ENCODE measurements around the gene MT1A. TPM values are rescaled to one million over a fixed set of nuclear protein-coding genes. Genes with fewer than 3 reads are reported as not detected.
A peak's percentile ranks its signal among the peaks of the same experiment; 100 is the strongest.

MT1A gene
- 1.8 and 2.1 TPM in 2 replicates for total RNA-seq

DNA sequence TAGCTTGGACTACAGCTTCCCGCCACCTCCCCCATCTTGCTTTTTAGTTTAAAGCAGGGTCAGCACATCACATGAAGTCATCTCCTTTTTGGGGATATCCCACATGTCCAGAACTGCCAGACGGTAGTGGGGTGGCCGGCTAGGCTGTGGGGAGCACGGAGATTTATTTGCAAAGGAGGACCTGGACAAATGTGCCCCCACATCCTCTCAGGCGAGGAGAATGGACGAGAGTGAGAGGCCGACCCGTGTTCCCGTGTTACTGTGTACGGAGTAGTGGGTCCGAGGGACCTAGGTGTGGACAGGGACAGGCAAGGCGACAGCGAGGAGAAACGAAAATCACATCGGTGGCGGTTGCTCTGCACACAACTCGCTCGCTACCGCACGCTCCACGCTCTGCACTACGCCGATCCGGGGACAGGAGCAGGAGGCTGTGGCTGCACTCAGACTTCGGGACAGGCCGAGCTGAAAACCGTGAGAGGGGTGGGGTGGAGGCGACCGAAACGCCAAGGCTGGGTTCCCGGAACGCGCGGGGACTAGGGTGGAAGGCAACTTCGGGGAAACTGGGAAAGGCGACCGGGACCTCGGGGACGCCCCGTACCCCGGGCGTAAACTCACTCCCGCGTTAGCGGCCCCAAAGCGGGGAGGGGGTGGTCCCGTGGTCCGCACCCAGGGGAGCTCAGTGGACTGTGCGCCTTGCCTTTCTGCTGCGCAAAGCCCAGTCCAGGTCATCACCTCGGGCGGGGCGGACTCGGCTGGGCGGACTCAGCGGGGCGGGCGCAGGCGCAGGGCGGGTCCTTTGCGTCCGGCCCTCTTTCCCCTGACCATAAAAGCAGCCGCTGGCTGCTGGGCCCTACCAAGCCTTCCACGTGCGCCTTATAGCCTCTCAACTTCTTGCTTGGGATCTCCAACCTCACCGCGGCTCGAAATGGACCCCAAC is at the start of gene MT1A:
MT1A (plus strand) TSS at position 853 of the 937 bp plus-strand sequence; CDS start at position 926, 73 bp downstream.
- DNase-seq: peak; percentile 81
- H3K9me3 Mint-ChIP-seq: no peaks in the 10 kb centered on the region
- peaks cover 82% of the 10 kb centered on the region for H3K27me3 Mint-ChIP-seq
- H3K4me1 Mint-ChIP-seq: peaks cover 30% of the 10 kb centered on the region
- intact Hi-C loops (cut with micrococcal nuclease): no loop called here
- peak within 1 kb of the TSS; percentile 82 for H3K4me3 Mint-ChIP-seq
- peaks cover 3% of the 10 kb centered on the region for H3K36me3 Mint-ChIP-seq (ENCODE audit: low read depth)
- no peak within 1 kb of the TSS for H3K27ac Mint-ChIP-seq

DNA sequence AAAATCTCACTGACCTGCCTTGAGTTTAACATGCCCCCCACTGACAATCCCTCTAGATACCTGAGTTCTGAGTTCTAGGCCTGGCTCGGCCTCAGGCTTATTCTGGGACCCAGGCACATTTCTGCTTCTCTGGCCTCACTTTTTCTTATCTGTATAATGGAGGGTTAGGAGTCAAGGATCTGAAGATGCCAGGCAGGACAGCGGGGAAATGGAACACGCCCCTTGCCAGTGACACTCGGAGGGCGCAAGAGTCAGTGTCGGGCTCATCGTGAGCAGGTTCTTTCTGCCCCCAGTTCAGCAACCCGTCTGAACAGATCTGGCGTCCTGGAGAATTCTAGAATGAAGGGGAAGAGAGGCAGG is 49.7 kb upstream of the MT1A start:
- no peaks in the 10 kb centered on the region for H3K9me3 Mint-ChIP-seq
- DNase-seq: no peak
- peaks cover 15% of the 10 kb centered on the region for H3K4me1 Mint-ChIP-seq
- peaks cover 42% of the 10 kb centered on the region for H3K27me3 Mint-ChIP-seq
- no peaks in the 10 kb centered on the region for H3K36me3 Mint-ChIP-seq (ENCODE audit: low read depth)
- peak overlapping the region; percentile 88 for H3K4me3 Mint-ChIP-seq
- intact Hi-C loops (cut with micrococcal nuclease): no loop called here
- H3K27ac Mint-ChIP-seq: peak overlapping the region; percentile 48

DNA sequence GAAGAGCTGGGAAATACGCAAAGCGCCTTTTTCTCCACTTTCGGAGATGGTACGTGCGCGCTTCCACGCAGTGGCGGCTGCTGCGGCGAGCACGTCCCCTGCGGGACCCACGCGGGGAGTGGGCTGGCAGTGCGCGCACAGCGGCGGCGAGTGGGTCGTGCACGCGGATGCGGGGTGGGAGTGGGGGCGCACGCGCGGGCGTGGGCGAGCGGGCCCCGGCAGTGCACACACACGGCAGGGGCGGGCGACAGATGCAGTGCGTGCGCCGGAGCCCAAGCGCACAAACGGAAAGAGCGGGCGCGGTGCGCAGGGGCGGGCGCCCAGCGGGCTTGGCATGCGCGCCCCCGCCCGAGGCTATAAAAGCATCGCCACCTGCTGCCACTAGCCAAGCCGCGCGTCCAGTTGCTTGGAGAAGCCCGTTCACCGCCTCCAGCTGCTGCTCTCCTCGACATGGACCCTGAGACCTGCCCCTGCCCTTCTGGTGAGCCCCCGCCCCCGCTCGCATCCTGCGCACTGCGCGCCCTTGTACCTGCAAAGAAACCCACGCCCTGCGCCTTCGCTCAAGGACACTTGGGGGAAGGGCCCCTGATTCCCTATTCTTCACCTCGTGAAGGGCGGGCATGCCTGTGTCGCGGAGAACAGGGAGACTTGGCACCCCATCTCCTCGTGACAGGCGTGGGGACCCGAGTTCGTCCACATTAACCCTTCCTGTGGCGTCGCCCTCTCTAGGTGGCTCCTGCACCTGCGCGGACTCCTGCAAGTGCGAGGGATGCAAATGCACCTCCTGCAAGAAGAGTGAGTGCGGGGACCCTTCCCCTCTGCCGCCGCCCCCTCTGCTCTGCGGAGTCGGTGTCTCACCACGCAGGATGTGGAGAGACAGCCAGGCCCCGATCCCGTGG is 49.1 kb upstream of the MT1A start, which contains the start of gene MT3:
MT3 (plus strand) TSS at position 388 of the 899 bp plus-strand sequence; CDS start at position 451, 63 bp downstream.
- Mint-ChIP-seq H3K27ac (peak within 1 kb of the TSS; percentile 62), H3K27me3 (peaks cover 37% of the 10 kb centered on the region), H3K4me3 (peak within 1 kb of the TSS; percentile 88), H3K36me3 (ENCODE audit: low read depth) (no peaks in the 10 kb centered on the region), H3K4me1 (peaks cover 15% of the 10 kb centered on the region), H3K9me3 (no peaks in the 10 kb centered on the region)
- DNase-seq: peak; percentile 82
- intact Hi-C loops (cut with micrococcal nuclease): no loop called here

DNA sequence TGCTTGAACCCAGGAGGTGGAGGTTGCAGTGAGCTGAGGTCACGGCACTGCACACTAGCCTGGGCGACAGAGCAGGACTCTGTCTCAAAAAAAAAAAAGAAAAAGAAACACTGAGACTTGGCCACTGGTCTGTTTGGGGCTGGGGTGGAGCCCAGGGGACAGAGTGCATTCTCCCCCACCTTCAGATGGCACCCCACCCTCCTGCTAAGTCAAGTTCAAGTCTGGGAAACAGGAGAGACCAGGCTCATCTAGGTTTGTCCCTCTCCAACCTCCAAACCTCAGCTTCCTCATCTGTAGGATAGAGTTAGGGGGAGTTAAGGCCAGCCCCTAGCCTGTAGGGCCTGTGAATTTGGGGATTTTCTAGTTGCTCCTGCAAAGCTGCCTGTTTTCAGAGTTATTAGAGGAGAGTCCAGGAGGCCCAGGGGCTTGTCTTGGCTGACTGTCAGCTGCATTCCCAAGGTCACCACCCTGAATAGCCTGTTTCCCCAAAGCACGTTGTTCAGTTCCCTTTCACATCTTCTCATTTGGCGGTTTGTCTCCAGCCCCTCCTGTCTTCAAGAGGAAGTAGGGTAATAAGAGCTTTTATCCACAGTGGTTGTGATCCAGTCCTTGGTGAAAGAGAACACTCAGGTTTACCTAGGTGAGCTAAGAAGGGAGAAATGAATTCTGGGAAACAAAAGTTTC is 46.9 kb upstream of the MT1A start:
- Mint-ChIP-seq H3K4me1 (peaks cover 15% of the 10 kb centered on the region), H3K27me3 (peaks cover 31% of the 10 kb centered on the region), H3K4me3 (no peak overlapping the region), H3K9me3 (no peaks in the 10 kb centered on the region), H3K27ac (no peak overlapping the region), H3K36me3 (ENCODE audit: low read depth) (no peaks in the 10 kb centered on the region)
- intact Hi-C loops (cut with micrococcal nuclease): no loop called here
- no peak for DNase-seq

DNA sequence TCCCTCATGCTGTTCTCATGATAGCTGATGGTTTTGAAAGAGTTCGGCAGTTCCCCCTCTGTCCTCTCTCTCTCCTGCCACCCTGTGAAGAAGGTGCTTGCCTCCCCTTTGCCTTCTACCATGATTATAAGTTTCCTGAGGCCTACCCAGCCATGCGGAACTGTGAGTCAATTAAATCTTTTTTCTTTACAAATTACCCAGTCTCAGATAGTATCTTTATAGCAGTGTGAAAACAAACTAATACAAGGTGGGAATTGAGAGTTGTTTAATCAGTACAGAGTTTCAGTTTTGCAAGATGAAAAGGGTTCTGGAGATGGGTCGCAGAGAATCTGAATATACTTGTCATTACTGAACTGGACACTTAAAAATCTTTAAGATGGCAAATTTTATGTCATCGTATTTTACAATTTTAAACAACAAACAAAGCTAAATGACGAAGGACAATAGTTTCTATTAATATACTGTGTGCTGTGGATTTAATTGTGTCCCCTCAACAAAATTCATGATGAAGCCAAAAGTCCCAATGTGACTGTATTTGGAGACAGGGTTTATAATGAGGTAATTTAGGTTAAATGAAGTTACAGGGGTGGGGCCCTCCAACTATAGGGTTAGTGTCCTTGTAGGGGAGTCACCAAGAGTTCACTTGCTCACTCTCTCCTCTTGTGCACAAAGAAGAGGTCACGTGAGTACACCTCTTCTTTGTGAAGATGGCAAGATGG is 44.7 kb upstream of the MT1A start:
- Mint-ChIP-seq H3K4me1 (peaks cover 20% of the 10 kb centered on the region), H3K9me3 (no peaks in the 10 kb centered on the region), H3K27ac (no peak overlapping the region), H3K27me3 (peaks cover 32% of the 10 kb centered on the region), H3K4me3 (no peak overlapping the region), H3K36me3 (ENCODE audit: low read depth) (no peaks in the 10 kb centered on the region)
- no peak for DNase-seq
- intact Hi-C loops (cut with micrococcal nuclease): no loop called here

DNA sequence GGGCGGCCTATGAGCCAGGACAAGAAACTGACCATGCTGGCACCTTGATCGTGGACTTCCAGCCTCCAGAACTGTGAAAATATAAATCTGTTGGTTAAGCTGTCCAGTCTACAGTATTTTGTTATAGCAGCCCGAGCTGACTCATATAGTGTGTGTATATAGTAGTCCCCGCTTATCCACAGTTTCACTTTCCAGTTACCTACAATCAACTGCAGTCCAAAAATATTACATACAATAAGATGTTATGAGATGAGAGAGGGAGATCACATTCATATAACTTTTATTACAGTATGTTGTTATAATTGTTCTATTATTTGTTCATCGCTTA is 44.2 kb upstream of the MT1A start:
- no peaks in the 10 kb centered on the region for H3K36me3 Mint-ChIP-seq (ENCODE audit: low read depth)
- H3K4me3 Mint-ChIP-seq: no peak overlapping the region
- peaks cover 18% of the 10 kb centered on the region for H3K4me1 Mint-ChIP-seq
- H3K9me3 Mint-ChIP-seq: no peaks in the 10 kb centered on the region
- H3K27me3 Mint-ChIP-seq: peaks cover 30% of the 10 kb centered on the region
- no peak overlapping the region for H3K27ac Mint-ChIP-seq
- intact Hi-C loops (cut with micrococcal nuclease): no loop called here
- no peak for DNase-seq

DNA sequence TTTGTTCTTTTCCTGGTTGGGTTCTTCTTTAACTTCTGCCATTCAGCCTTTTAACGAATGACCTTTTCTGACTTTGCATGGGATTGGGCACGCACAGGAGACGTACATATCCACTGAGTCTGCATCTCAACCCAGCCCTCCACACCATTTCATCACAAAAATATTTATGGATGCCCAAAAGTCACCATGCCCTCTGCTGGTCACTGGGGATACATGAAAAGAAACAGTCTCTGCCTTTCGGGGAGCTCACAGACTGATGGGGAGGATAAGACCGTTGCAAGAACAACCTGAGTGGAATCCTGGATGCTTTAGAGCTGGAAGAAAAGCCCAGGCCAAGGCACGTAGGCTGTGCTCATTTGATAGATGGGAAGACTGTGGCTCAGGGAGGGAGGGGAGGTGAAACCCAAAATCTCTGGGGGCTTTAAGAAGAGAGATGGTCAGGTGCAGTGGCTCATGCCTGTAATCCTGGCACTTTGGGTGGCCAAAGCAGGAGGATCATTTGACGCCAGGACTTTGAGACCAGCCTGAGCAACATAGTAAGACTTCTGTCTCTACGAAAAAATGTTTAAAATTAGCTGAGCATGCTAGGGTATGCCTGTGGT is 38.0 kb upstream of the MT1A start:
- H3K27ac Mint-ChIP-seq: no peak overlapping the region
- H3K9me3 Mint-ChIP-seq: no peaks in the 10 kb centered on the region
- no peaks in the 10 kb centered on the region for H3K36me3 Mint-ChIP-seq (ENCODE audit: low read depth)
- H3K27me3 Mint-ChIP-seq: peaks cover 34% of the 10 kb centered on the region
- intact Hi-C loops (cut with micrococcal nuclease): loop anchor here (1.0 kb wide), 2 partner anchors 23 to 102 kb away; no protein-coding TSS in a partner anchor
- peak; percentile 80 for DNase-seq
- H3K4me3 Mint-ChIP-seq: no peak overlapping the region
- peaks cover 17% of the 10 kb centered on the region for H3K4me1 Mint-ChIP-seq

DNA sequence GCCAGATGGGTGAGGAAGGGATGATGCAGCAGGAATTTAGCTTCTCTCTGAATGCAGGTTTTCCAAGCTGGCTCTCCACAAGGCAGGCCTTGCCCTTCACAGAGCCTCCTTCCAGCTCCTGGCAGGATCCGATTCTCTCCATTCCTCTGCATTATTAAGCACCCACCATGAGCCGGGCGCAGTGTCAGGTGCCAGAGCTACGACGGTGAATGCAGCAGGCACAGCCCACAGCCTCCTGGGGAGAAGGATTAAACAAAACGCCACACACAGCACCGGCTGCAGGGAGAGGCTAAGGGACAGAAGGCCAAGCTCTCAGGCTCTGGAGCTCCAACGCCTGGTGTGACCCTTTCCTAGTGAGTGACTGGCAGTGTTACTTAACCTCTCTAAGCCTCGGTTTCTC is 37.1 kb upstream of the MT1A start:
- H3K27me3 Mint-ChIP-seq: peaks cover 32% of the 10 kb centered on the region
- no peak overlapping the region for H3K27ac Mint-ChIP-seq
- H3K36me3 Mint-ChIP-seq (ENCODE audit: low read depth): no peaks in the 10 kb centered on the region
- DNase-seq: no peak
- peaks cover 19% of the 10 kb centered on the region for H3K4me1 Mint-ChIP-seq
- no peaks in the 10 kb centered on the region for H3K9me3 Mint-ChIP-seq
- intact Hi-C loops (cut with micrococcal nuclease): no loop called here
- H3K4me3 Mint-ChIP-seq: no peak overlapping the region

DNA sequence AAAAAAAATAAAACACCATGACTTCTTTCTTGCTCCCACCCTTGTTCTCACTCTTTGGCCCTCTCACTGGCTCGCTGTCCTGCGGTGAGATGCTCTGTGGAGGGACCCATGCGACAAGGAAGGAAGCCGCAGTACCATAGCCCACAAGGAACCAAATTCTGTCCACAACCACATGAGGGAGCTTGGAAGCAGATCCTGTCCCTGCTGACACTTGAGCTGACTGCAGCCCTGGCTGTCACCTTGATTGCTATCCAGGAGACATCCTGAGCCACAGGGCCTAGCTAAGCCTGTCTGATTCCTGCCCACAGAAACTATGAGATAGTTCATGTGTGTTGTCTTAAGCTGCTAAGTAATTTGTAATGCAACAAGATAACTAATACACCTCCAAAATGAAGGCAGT is 34.9 kb upstream of the MT1A start:
- Mint-ChIP-seq H3K9me3 (no peaks in the 10 kb centered on the region), H3K4me3 (no peak overlapping the region), H3K27me3 (peaks cover 18% of the 10 kb centered on the region), H3K36me3 (ENCODE audit: low read depth) (no peaks in the 10 kb centered on the region), H3K4me1 (peaks cover 30% of the 10 kb centered on the region), H3K27ac (no peak overlapping the region)
- DNase-seq: peak; percentile 73
- intact Hi-C loops (cut with micrococcal nuclease): no loop called here

DNA sequence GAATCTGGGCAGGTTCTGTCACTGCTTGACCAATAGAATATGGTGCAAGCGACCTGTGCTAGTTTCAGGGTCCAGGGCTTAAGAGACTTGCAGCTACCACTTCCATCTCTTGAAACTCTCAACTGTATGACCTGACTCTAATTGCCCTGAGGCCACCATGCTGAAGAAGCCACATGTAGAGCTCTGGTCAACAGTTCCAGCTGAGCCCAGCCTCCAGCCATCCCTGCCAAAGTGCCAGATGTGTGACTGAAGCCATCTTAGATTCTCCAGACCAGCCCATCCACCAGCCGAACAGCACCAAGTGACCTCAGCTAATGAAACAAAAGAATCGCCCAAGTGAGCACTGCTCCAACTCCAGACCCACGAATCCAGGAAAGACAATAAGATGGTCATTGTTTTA is 33.5 kb upstream of the MT1A start:
- H3K27me3 Mint-ChIP-seq: peaks cover 18% of the 10 kb centered on the region
- intact Hi-C loops (cut with micrococcal nuclease): no loop called here
- peaks cover 35% of the 10 kb centered on the region for H3K4me1 Mint-ChIP-seq
- H3K36me3 Mint-ChIP-seq (ENCODE audit: low read depth): peaks cover 5% of the 10 kb centered on the region
- no peak for DNase-seq
- no peak overlapping the region for H3K27ac Mint-ChIP-seq
- H3K9me3 Mint-ChIP-seq: no peaks in the 10 kb centered on the region
- H3K4me3 Mint-ChIP-seq: no peak overlapping the region

DNA sequence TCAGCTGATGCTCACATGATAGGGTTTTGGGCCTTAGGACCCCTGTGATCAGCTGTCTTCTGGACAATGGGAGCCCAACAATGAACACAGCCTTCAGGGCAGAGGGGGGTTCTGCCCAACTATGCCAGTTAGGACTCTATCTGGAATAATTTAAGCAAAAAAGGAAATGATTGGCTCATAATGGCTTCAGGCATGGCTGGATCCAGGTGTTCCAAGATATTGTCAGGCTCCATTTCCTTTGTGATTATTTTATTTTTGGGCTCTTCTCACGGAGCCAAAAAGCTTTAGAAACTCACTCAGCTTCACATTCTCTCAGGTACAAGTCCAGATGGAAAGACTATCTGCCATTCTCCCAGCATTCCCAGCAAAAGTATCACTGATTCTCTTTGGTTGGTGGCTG is 33.0 kb upstream of the MT1A start:
- Mint-ChIP-seq H3K27me3 (peaks cover 13% of the 10 kb centered on the region), H3K36me3 (ENCODE audit: low read depth) (peaks cover 5% of the 10 kb centered on the region)
- intact Hi-C loops (cut with micrococcal nuclease): no loop called here

DNA sequence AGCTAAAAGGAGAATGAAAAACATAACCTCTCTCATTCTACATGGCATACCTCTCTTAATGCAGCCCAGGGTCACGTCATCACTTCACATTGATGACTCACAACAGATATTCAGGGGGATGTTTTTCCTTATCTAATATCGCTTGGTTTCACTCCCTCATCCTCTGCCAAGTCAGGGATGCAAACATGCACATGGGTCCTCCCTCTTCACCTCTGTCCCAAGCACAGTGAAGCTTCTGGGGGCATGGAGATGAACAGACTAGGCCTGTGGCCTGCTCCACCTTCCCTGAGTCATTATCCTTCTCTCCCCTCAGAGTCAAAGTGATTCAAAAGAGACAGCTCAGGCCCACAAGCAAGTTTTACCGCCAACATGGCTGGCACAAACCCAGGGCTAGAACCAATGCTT is 32.4 kb upstream of the MT1A start:
- intact Hi-C loops (cut with micrococcal nuclease): no loop called here
- peaks cover 9% of the 10 kb centered on the region for H3K27me3 Mint-ChIP-seq
- peaks cover 5% of the 10 kb centered on the region for H3K36me3 Mint-ChIP-seq (ENCODE audit: low read depth)
- DNase-seq: no peak
- no peak overlapping the region for H3K27ac Mint-ChIP-seq
- peaks cover 40% of the 10 kb centered on the region for H3K4me1 Mint-ChIP-seq
- H3K4me3 Mint-ChIP-seq: no peak overlapping the region
- H3K9me3 Mint-ChIP-seq: no peaks in the 10 kb centered on the region

More for the DNA sequence above, 33.0 kb upstream of the MT1A start:
- peaks cover 37% of the 10 kb centered on the region for H3K4me1 Mint-ChIP-seq
- DNase-seq: no peak
- H3K27ac Mint-ChIP-seq: no peak overlapping the region
- no peaks in the 10 kb centered on the region for H3K9me3 Mint-ChIP-seq
- H3K4me3 Mint-ChIP-seq: no peak overlapping the region
